ENCODE measurements around the gene PDE3A. TPM values are rescaled to one million over a fixed set of nuclear protein-coding genes. Genes with fewer than 3 reads are reported as not detected.

The PDE3A gene
- total RNA-seq, 2 experiments from 2014 or later = not detected

GRCh38 chr12:20627001-20627588 is 258.8 kb downstream of the PDE3A start:
- intact Hi-C loops (cut with micrococcal nuclease; ENCODE audit: unreplicated experiment) = no loop called here
- Histone ChIP-seq H4K20me1 (ENCODE audit: insufficient read depth, low read length) (no peaks in the 10 kb centered on the region), H3K4me3 (ENCODE audit: low read depth, low read length, poor library complexity, severe bottlenecking) (no peak overlapping the region), H3K4me1 (ENCODE audit: insufficient read depth, low read length, poor library complexity, severe bottlenecking) (no peaks in the 10 kb centered on the region), H3K9me2 (ENCODE audit: insufficient read depth, low read length) (no peaks in the 10 kb centered on the region; the same call in 1 of the 2 replicates), H3K27ac (ENCODE audit: low read depth, low read length, poor library complexity, severe bottlenecking) (no peak overlapping the region), H3K4me2 (ENCODE audit: low read length) (no peak overlapping the region), H3K79me2 (ENCODE audit: insufficient read depth, low read depth, low read length) (no peaks in the 10 kb centered on the region), H3K9me3 (ENCODE audit: low read length) (no peaks in the 10 kb centered on the region), H2AFZ (ENCODE audit: low read length) (no peak overlapping the region), H3K36me3 (ENCODE audit: insufficient read depth, low read length) (no peaks in the 10 kb centered on the region)
- TF ChIP-seq CTCF (conservative IDR thresholded peaks at IDR 0.05; ENCODE audit: low read length) (no peak), EZH2phosphoT487 (IDR thresholded peaks at IDR 0.05; ENCODE audit: borderline replicate concordance, low read depth, low read length) (no peak)
- BruUV-seq (replicated peaks) = no TSS peak
- ChIA-PET CTCF (ENCODE audit: unreplicated experiment) (no interaction called here), POLR2A (interaction anchor here (0.6 to 0.7 kb wide), 2 partner anchors 133 to 1099 kb away, joined by 5 to 6 read pairs; no protein-coding TSS in a partner anchor)
- DNase-seq (ENCODE audit: low spot score) = no peak

GRCh38 chr12:20628226-20628787 is 260.0 kb downstream of the PDE3A start:
- no peak for TF ChIP-seq CTCF (conservative IDR thresholded peaks at IDR 0.05; ENCODE audit: low read length)
- TF ChIP-seq EZH2phosphoT487 (IDR thresholded peaks at IDR 0.05; ENCODE audit: borderline replicate concordance, low read depth, low read length) = no peak
- intact Hi-C loops (cut with micrococcal nuclease; ENCODE audit: unreplicated experiment) = no loop called here
- H3K9me3 ChIP-seq (ENCODE audit: low read length) = no peaks in the 10 kb centered on the region
- no peak overlapping the region for H2AFZ ChIP-seq (ENCODE audit: low read length)
- ChIA-PET POLR2A (interaction anchor here (0.9 kb wide), 1 partner anchor 99 kb away, joined by 3 read pairs; no protein-coding TSS in a partner anchor), CTCF (ENCODE audit: unreplicated experiment) (no interaction called here)
- no peaks in the 10 kb centered on the region for H3K4me1 ChIP-seq (ENCODE audit: insufficient read depth, low read length, poor library complexity, severe bottlenecking)
- no peak overlapping the region for H3K4me2 ChIP-seq (ENCODE audit: low read length)
- H3K79me2 ChIP-seq (ENCODE audit: insufficient read depth, low read depth, low read length) = no peaks in the 10 kb centered on the region
- no peaks in the 10 kb centered on the region for H4K20me1 ChIP-seq (ENCODE audit: insufficient read depth, low read length)
- no peaks in the 10 kb centered on the region for H3K36me3 ChIP-seq (ENCODE audit: insufficient read depth, low read length)
- no TSS peak for BruUV-seq (replicated peaks)
- DNase-seq (ENCODE audit: low spot score) = no peak
- H3K27ac ChIP-seq (ENCODE audit: low read depth, low read length, poor library complexity, severe bottlenecking) = no peak overlapping the region
- H3K9me2 ChIP-seq (ENCODE audit: insufficient read depth, low read length) = no peaks in the 10 kb centered on the region
- no peak overlapping the region for H3K4me3 ChIP-seq (ENCODE audit: low read depth, low read length, poor library complexity, severe bottlenecking)

- POLR2A ChIA-PET = no interaction called here
- Histone ChIP-seq H3K9me2 (ENCODE audit: insufficient read depth, low read length) (no peaks in the 10 kb centered on the region), H3K79me2 (ENCODE audit: insufficient read depth, low read depth, low read length) (no peaks in the 10 kb centered on the region), H2AFZ (ENCODE audit: low read length) (no peak overlapping the region), H3K9me3 (ENCODE audit: low read length) (no peaks in the 10 kb centered on the region), H4K20me1 (ENCODE audit: insufficient read depth, low read length) (no peaks in the 10 kb centered on the region), H3K4me1 (ENCODE audit: insufficient read depth, low read length, poor library complexity, severe bottlenecking) (no peaks in the 10 kb centered on the region), H3K4me3 (ENCODE audit: low read depth, low read length, poor library complexity, severe bottlenecking) (no peak overlapping the region), H3K4me2 (ENCODE audit: low read length) (no peak overlapping the region), H3K27ac (ENCODE audit: low read depth, low read length, poor library complexity, severe bottlenecking) (no peak overlapping the region), H3K36me3 (ENCODE audit: insufficient read depth, low read length) (no peaks in the 10 kb centered on the region)
- BruUV-seq (replicated peaks) = no TSS peak
- CTCF ChIA-PET (ENCODE audit: unreplicated experiment) = no interaction called here
- no peak for DNase-seq (ENCODE audit: low spot score)
- intact Hi-C loops (cut with micrococcal nuclease; ENCODE audit: unreplicated experiment) = no loop called here
- TF ChIP-seq CTCF (conservative IDR thresholded peaks at IDR 0.05; ENCODE audit: low read length) = no peak
- TF ChIP-seq EZH2phosphoT487 (IDR thresholded peaks at IDR 0.05; ENCODE audit: borderline replicate concordance, low read depth, low read length) = no peak
Measured at GRCh38 chr12:20628999-20629398, 260.7 kb downstream of the PDE3A start.
